HEK293 (cell line): Measurements from ENCODE around the gene MAP1LC3B2.
A peak's percentile ranks its signal among the peaks of the same experiment; 100 is the strongest.

Experiments used
- CTCF ChIA-PET: fragments of 350-600 bp; formaldehyde crosslinking; extraction: SDS; loops from one replicate; lab custom pipeline; 2021; ENCODE audit warnings: antibody characterized with exemption; lab: Yijun Ruan, JAX
- POLR2A ChIA-PET: fragments of 300-600 bp; formaldehyde crosslinking; extraction: SDS; loops from one replicate; lab custom pipeline; 2020; ENCODE audit warnings: antibody characterized with exemption, inconsistent platforms; lab: Yijun Ruan, JAX
- H3K27ac ChIP-seq: fragments of 200-500 bp; sonication (Bioruptor generic); 2 replicates; pipeline ENCODE4 v1.5.1; 2014; ENCODE audit warnings: low read depth, low read length, control low read depth, inconsistent platforms; ENCODE audit errors: extremely low read depth
- H3K36me3 ChIP-seq, 2 experiments: fragments of 200-500 bp in 1 of 2; sonication (Bioruptor generic) in 1 of 2; 1 replicate in 1 of 2; 2 replicates in 1 of 2; pipeline ENCODE4 v1.5.1; 2014 to 2017; ENCODE audit warnings: inconsistent platforms in 2 of 2, low read length in 2 of 2; ENCODE audit not compliant: control insufficient read depth in 2 of 2, insufficient read depth in 1 of 2
- H3K4me1 ChIP-seq: fragments of 200-500 bp; sonication (Bioruptor generic); 2 replicates; pipeline ENCODE4 v1.5.1; 2014; ENCODE audit warnings: mild to moderate bottlenecking, low read length, inconsistent platforms; ENCODE audit not compliant: control insufficient read depth, insufficient read depth
- H3K4me3 ChIP-seq: 2 replicates; pipeline ENCODE4 v1.5.1; 2011; ENCODE audit warnings: low read depth, mild to moderate bottlenecking, control low read depth, low read length, moderate library complexity
- H3K9me3 ChIP-seq: fragments of 200-500 bp; sonication (Bioruptor generic); 2 replicates; pipeline ENCODE4 v1.5.1; 2014; ENCODE audit warnings: low read depth, low read length, inconsistent platforms; ENCODE audit not compliant: control insufficient read depth, insufficient read depth
- BCL11A ChIP-seq: fragments of 450-650 bp; formaldehyde crosslinking; IDR thresholded peaks from 2 replicates; pipeline ENCODE4 v1.5.1; 2016; ENCODE audit warnings: low read depth, missing biosample characterization, missing genetic modification characterization
- CTCF ChIP-seq: fragments of 450-650 bp; formaldehyde crosslinking; IDR thresholded peaks from 2 replicates; pipeline ENCODE4 v1.5.1; 2016; ENCODE audit warnings: missing biosample characterization, missing genetic modification characterization
- HOXD13 ChIP-seq: sonication (generic); formaldehyde crosslinking; IDR thresholded peaks from 2 replicates; pipeline ENCODE4 v1.8.0; 2022; ENCODE audit warnings: missing genetic modification reagents, borderline replicate concordance
- KLF1 ChIP-seq: fragments of 450-650 bp; formaldehyde crosslinking; IDR thresholded peaks from 2 replicates; pipeline ENCODE4 v1.5.1; 2016; ENCODE audit warnings: missing biosample characterization, missing genetic modification characterization
- KLF17 ChIP-seq: fragments of 450-650 bp; formaldehyde crosslinking; IDR thresholded peaks from 2 replicates; pipeline ENCODE4 v1.5.1; 2016; ENCODE audit warnings: missing biosample characterization, missing genetic modification characterization
- OVOL3 ChIP-seq: fragments of 450-650 bp; formaldehyde crosslinking; IDR thresholded peaks from 2 replicates; pipeline ENCODE4 v1.5.1; 2016; ENCODE audit warnings: missing biosample characterization, missing genetic modification characterization
- PBX3 ChIP-seq: sonication (generic); formaldehyde crosslinking; IDR thresholded peaks from 2 replicates; pipeline ENCODE4 v1.8.1; 2022; ENCODE audit warnings: mild to moderate bottlenecking, moderate library complexity, missing genetic modification reagents
- PRDM4 ChIP-seq: fragments of 450-650 bp; formaldehyde crosslinking; IDR thresholded peaks from 2 replicates; pipeline ENCODE4 v1.5.1; 2017; ENCODE audit warnings: missing biosample characterization, missing genetic modification characterization
- TRIM28 ChIP-seq: IDR thresholded peaks from 2 replicates; pipeline ENCODE4 v1.6.1; 2011; ENCODE audit warnings: low read length, control low read depth, borderline replicate concordance
- ZNF2 ChIP-seq: fragments of 450-650 bp; formaldehyde crosslinking; IDR thresholded peaks from 2 replicates; pipeline ENCODE4 v1.5.1; 2016; ENCODE audit warnings: missing biosample characterization, missing genetic modification characterization
- ZNF362 ChIP-seq: fragments of 450-650 bp; formaldehyde crosslinking; IDR thresholded peaks from 2 replicates; pipeline ENCODE4 v1.5.1; 2016; ENCODE audit warnings: missing biosample characterization, missing genetic modification characterization
- ZNF394 ChIP-seq: fragments of 450-650 bp; formaldehyde crosslinking; IDR thresholded peaks from 2 replicates; pipeline ENCODE4 v1.5.1; 2016; ENCODE audit warnings: missing biosample characterization, missing genetic modification characterization, mild to moderate bottlenecking, moderate library complexity, borderline replicate concordance
- ZNF510 ChIP-seq: fragments of 450-650 bp; formaldehyde crosslinking; IDR thresholded peaks from 2 replicates; pipeline ENCODE4 v1.5.1; 2018; ENCODE audit warnings: mild to moderate bottlenecking, missing genetic modification characterization, missing biosample characterization; ENCODE audit not compliant: insufficient replicate concordance
- ZNF514 ChIP-seq: fragments of 450-650 bp; formaldehyde crosslinking; IDR thresholded peaks from 2 replicates; pipeline ENCODE4 v1.5.1; 2016; ENCODE audit warnings: missing biosample characterization, missing genetic modification characterization
- ZNF548 ChIP-seq: fragments of 450-650 bp; formaldehyde crosslinking; IDR thresholded peaks from 2 replicates; pipeline ENCODE4 v1.5.1; 2016; ENCODE audit warnings: missing biosample characterization, missing genetic modification characterization
- ZNF600 ChIP-seq: fragments of 450-650 bp; formaldehyde crosslinking; IDR thresholded peaks from 2 replicates; pipeline ENCODE4 v1.5.1; 2016; ENCODE audit warnings: missing biosample characterization, missing genetic modification characterization
- ZNF629 ChIP-seq: fragments of 450-650 bp; formaldehyde crosslinking; IDR thresholded peaks from 2 replicates; pipeline ENCODE4 v1.5.1; 2017; ENCODE audit warnings: missing biosample characterization, missing genetic modification characterization
- ZNF660 ChIP-seq: fragments of 450-650 bp; IDR thresholded peaks from 2 replicates; pipeline ENCODE4 v1.5.1; 2018; ENCODE audit warnings: missing biosample characterization, mild to moderate bottlenecking, missing genetic modification characterization
- ZNF785 ChIP-seq: fragments of 450-650 bp; formaldehyde crosslinking; IDR thresholded peaks from 2 replicates; pipeline ENCODE4 v1.5.1; 2016; ENCODE audit warnings: missing biosample characterization, missing genetic modification characterization
- ZNF837 ChIP-seq: fragments of 450-650 bp; formaldehyde crosslinking; IDR thresholded peaks from 2 replicates; pipeline ENCODE4 v1.5.1; 2016; ENCODE audit warnings: missing biosample characterization, missing genetic modification characterization
- ZSCAN30 ChIP-seq: fragments of 450-650 bp; IDR thresholded peaks from 2 replicates; pipeline ENCODE4 v1.5.1; 2018; ENCODE audit warnings: missing biosample characterization, mild to moderate bottlenecking, missing genetic modification characterization, moderate library complexity
- TF ChIP-seq, protein P1 (sequence below): fragments of 450-650 bp; formaldehyde crosslinking; IDR thresholded peaks from 2 replicates; pipeline ENCODE4 v1.5.1; 2016; ENCODE audit warnings: missing biosample characterization, missing genetic modification characterization

The MAP1LC3B2 gene

DNA sequence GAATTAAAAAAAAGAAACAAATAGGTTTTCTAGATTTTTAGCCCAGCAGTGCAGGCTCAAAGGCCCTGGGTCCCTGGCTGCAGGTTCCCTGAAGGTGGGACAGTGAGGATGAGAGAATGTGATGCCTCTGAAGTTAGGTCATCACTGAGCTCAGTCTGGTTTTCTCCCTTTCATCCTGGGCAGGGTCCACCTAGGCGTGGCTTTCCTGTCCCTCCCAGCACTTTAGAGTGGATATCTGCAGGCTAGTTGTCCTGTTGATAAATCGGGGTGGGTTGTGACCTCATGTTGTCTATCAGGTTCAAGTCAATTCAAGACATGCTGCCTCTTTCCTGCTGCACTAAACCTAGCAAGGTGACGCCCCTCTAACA is 60.9 kb downstream of the MAP1LC3B2 start:
- no peaks in the 10 kb centered on the region for H3K9me3 ChIP-seq
- H3K4me3 ChIP-seq = no peak overlapping the region
- H3K4me1 ChIP-seq = no peaks in the 10 kb centered on the region
- no peak overlapping the region for H3K27ac ChIP-seq
- CTCF ChIA-PET = interaction anchor here (1.0 kb wide), 1 partner anchor 11 kb away, joined by 4 read pairs; no protein-coding TSS in a partner anchor
- POLR2A ChIA-PET = no interaction called here
- TF ChIP-seq KLF1 (tag by site-specific recombination) = peak; percentile 97
- no peak for TF ChIP-seq ZNF2
- 0 out of 2 replicates have a peak, but pooled peaks have one; percentile 10 for TF ChIP-seq KLF17
- TF ChIP-seq ZNF514 (tag by site-specific recombination) = no peak
- no peak for TF ChIP-seq PRDM4
- TF ChIP-seq ZNF362 (tag by site-specific recombination) = no peak
- H3K36me3 ChIP-seq = no peaks in the 10 kb centered on the region

DNA sequence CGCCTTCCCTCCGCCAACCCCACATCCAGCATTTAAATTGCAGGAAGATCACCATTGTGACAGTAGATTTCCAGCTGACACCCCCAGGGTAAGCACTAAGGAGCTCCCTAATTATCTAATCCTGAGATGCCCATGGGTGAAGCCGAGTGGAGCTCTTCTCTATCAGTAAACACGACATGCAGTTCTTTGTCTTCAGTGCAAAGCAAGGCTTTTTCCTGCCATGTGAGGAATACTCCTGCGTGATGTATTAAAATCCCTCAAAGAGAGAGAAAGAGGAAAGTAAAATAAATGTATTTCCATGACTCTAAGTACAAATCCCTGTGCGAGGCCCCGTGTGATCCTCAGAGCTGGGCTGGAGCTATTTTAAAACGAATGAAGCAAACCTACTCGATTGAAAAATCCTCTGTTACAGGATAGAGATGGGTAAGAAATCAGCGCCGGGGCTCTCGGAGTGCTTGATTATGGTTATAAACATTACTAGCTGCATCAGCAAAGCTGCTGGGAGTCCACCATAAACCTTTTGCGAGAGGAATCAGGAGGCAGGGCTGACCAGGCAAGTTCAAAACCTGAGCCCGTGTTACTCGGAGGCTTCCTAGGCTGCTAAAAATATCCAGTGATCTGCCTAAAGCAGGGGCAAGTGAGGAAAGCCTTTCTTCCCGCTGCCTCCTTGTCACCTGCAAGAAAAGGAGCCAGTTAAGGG is 61.5 kb downstream of the MAP1LC3B2 start:
- TF ChIP-seq CTCF (tag by site-specific recombination) = no peak
- TF ChIP-seq, protein P1, sequence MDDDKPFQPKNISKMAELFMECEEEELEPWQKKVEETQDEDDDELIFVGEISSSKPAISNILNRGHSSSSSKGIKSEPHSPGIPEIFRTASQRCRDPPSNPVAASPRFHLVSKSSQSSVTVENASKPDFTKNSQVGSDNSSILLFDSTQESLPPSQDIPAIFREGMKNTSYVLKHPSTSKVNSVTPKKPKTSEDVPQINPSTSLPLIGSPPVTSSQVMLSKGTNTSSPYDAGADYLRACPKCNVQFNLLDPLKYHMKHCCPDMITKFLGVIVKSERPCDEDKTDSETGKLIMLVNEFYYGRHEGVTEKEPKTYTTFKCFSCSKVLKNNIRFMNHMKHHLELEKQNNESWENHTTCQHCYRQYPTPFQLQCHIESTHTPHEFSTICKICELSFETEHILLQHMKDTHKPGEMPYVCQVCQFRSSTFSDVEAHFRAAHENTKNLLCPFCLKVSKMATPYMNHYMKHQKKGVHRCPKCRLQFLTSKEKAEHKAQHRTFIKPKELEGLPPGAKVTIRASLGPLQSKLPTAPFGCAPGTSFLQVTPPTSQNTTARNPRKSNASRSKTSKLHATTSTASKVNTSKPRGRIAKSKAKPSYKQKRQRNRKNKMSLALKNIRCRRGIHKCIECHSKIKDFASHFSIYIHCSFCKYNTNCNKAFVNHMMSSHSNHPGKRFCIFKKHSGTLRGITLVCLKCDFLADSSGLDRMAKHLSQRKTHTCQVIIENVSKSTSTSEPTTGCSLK (tag by site-specific recombination) = no peak
- TF ChIP-seq, all 188 proteins: peak for 0
- Histone ChIP-seq H3K27ac (no peak overlapping the region), H3K4me3 (no peak overlapping the region), H3K36me3 (no peaks in the 10 kb centered on the region), H3K9me3 (no peaks in the 10 kb centered on the region), H3K4me1 (no peaks in the 10 kb centered on the region)
- ChIA-PET CTCF (interaction anchor here (1.5 kb wide), 1 partner anchor 11 kb away, joined by 6 read pairs; no protein-coding TSS in a partner anchor), POLR2A (no interaction called here)

GRCh38 chr12:116621194-116621593 is 62.0 kb downstream of the MAP1LC3B2 start:
- POLR2A ChIA-PET = no interaction called here
- no peak for TF ChIP-seq ZNF785 (tag by site-specific recombination)
- TF ChIP-seq PBX3 (CRISPR knock-in tag) = no peak
- TF ChIP-seq ZNF548 (tag by site-specific recombination) = no peak
- TF ChIP-seq BCL11A (tag by site-specific recombination) = no peak
- TF ChIP-seq ZSCAN30 = no peak
- no peak for TF ChIP-seq ZNF510
- TF ChIP-seq ZNF629 = no peak
- no peak for TF ChIP-seq ZNF514 (tag by site-specific recombination)
- TF ChIP-seq ZNF660 (tag by site-specific recombination) = no peak
- TF ChIP-seq ZNF394 (tag by site-specific recombination) = no peak
- no peak for TF ChIP-seq TRIM28
- TF ChIP-seq ZNF837 = no peak
- no peak for TF ChIP-seq HOXD13 (CRISPR knock-in tag)
- no peak for TF ChIP-seq ZNF600 (tag by site-specific recombination)
- TF ChIP-seq OVOL3 = no peak
- Histone ChIP-seq H3K9me3 (no peaks in the 10 kb centered on the region), H3K4me1 (no peaks in the 10 kb centered on the region), H3K4me3 (no peak overlapping the region), H3K27ac (no peak overlapping the region), H3K36me3 (no peaks in the 10 kb centered on the region)
- CTCF ChIA-PET = interaction anchor here (1.5 kb wide), 1 partner anchor 11 kb away, joined by 6 read pairs; no protein-coding TSS in a partner anchor
